Activated CD8-positive, alpha-beta memory T cell treated with anti-CD3 and anti-CD28 coated beads for 4 hours (primary cell): ENCODE measurements around the gene MS4A14.
"Not testable (repeated sequence)": the region's sequence is repeated elsewhere in the genome, so short reads cannot be mapped to it uniquely, and the experiment has no call there.

Experiments
- DNase-seq, 2 donors: peaks; one replicate each; pipeline ENCODE4 v3.0.0-alpha.2; 2020; ENCODE audit warnings: low read depth in 2 of 2

MS4A14 gene

GRCh38 chr11:60390419-60390818 is 5.8 kb upstream of the MS4A14 start:
- DNase-seq = no peak

GRCh38 chr11:60392361-60392760 is 3.9 kb upstream of the MS4A14 start:
- no peak for DNase-seq

- DNase-seq = no peak
Measured at GRCh38 chr11:60393016-60393415, 3.2 kb upstream of the MS4A14 start.

- DNase-seq = no peak
Measured at GRCh38 chr11:60394666-60395380, 1.4 kb upstream of the MS4A14 start.

- no peak for DNase-seq
Measured at GRCh38 chr11:60396799-60397198, 540 bp downstream of the MS4A14 start.

- no peak for DNase-seq
Measured at GRCh38 chr11:60420015-60420414, 23.8 kb downstream of the MS4A14 start.

- no peak for DNase-seq
Measured at GRCh38 chr11:60422609-60423008, 26.4 kb downstream of the MS4A14 start.

GRCh38 chr11:60428517-60428916 is 32.3 kb downstream of the MS4A14 start:
- DNase-seq = no peak

GRCh38 chr11:60429272-60429671 is 33.0 kb downstream of the MS4A14 start, which contains the start of gene MS4A5:
Gene MS4A5, plus strand, starts transcription at chr11:60429572. Its CDS starts 103 bp downstream, at chr11:60429675.
- no peak for DNase-seq

GRCh38 chr11:60431251-60431650 is 35.0 kb downstream of the MS4A14 start:
- no peak for DNase-seq

GRCh38 chr11:60433401-60433800 is 37.1 kb downstream of the MS4A14 start:
- no peak for DNase-seq

- no peak for DNase-seq
Measured at GRCh38 chr11:60447070-60447469, 50.8 kb downstream of the MS4A14 start.

GRCh38 chr11:60447846-60448245 is 51.6 kb downstream of the MS4A14 start:
- DNase-seq = no peak

- DNase-seq = not testable (repeated sequence)
Measured at GRCh38 chr11:60451185-60451584, 54.9 kb downstream of the MS4A14 start.

GRCh38 chr11:60454212-60454611 is 58.0 kb downstream of the MS4A14 start:
- DNase-seq = no peak

- no peak for DNase-seq
Measured at GRCh38 chr11:60455531-60456042, 59.3 kb downstream of the MS4A14 start, which contains the start of gene MS4A1. Gene MS4A1, plus strand, starts transcription at chr11:60455847. Its CDS starts 6,528 bp downstream, at chr11:60462375.

GRCh38 chr11:60457576-60457975 is 61.3 kb downstream of the MS4A14 start:
- no peak for DNase-seq

- DNase-seq = no peak
Measured at GRCh38 chr11:60459345-60459744, 63.1 kb downstream of the MS4A14 start.
